HepG2 (cell line): ENCODE data around the gene ETV3L. TPM values are rescaled to one million over a fixed set of nuclear protein-coding genes. Genes with fewer than 3 reads are reported as not detected.

Experiments
- ATAC-seq: fragments of 200-7000 bp; cut with Tn5 transposase; 3 replicates; pipeline ENCODE4 v1.9.1; 2020; ENCODE audit warnings: mild to moderate bottlenecking, moderate library complexity
- BruUV-seq: library from RNA; stranded (reverse); fragments of 400-500 nt; replicated peaks from 2 replicates; lab custom pipeline; 2021; lab: Mats Ljungman, UMichigan
- CTCF ChIA-PET: fragments of 300-600 bp; formaldehyde crosslinking; extraction: SDS; loops from one replicate; lab custom pipeline; 2021; ENCODE audit warnings: low total read pairs, inconsistent platforms, low intra/inter-chr PET ratio; lab: Yijun Ruan, JAX
- POLR2A ChIA-PET: fragments of 350-600 bp; sonication (Branson Sonifier 250); formaldehyde crosslinking; loops from one replicate; lab custom pipeline; 2020; ENCODE audit warnings: antibody characterized with exemption, inconsistent platforms; lab: Yijun Ruan, JAX
- DNase-seq: peaks from one replicate; pipeline ENCODE4 v3.0.0-alpha.2; 2015; ENCODE audit warnings: low spot score
- FAIRE-seq: peaks from 3 replicates; lab custom pipeline; 2011; peaks lifted over from hg19 to GRCh38; lab: Jason Lieb, UNC
- H2AFZ ChIP-seq: one replicate; pipeline ENCODE4 v1.6.1; 2011; ENCODE audit warnings: low read length, inconsistent platforms
- H3K27ac ChIP-seq: fragments of 300-600 bp; 3 replicates; pipeline ENCODE4 v1.8.0; 2011; ENCODE audit warnings: mixed run types, mild to moderate bottlenecking, mixed read lengths, low read length, inconsistent platforms; ENCODE audit not compliant: insufficient read depth; ENCODE audit errors: extremely low read length
- H3K27me3 ChIP-seq, 2 experiments: fragments of 200-600 bp in 1 of 2; 2 replicates in 1 of 2; 3 replicates in 1 of 2; pipeline versions ENCODE4 v1.6.0 to v1.8.0; 2011; ENCODE audit warnings: low read length in 2 of 2, mild to moderate bottlenecking in 2 of 2, moderate library complexity in 2 of 2, inconsistent platforms in 1 of 2; ENCODE audit not compliant: insufficient read depth in 2 of 2, control insufficient read depth in 1 of 2
- H3K36me3 ChIP-seq, 2 experiments: fragments of 200-600 bp in 1 of 2; replicated peaks in 1 of 2; 2 replicates in 1 of 2; 3 replicates in 1 of 2; pipeline versions ENCODE4 v1.5.1 to v1.8.0; 2011; ENCODE audit warnings: low read length in 2 of 2, inconsistent platforms in 1 of 2; ENCODE audit not compliant: insufficient read depth in 2 of 2, control insufficient read depth in 1 of 2
- H3K4me1 ChIP-seq: 2 replicates; pipeline ENCODE4 v1.5.1; 2012; ENCODE audit warnings: low read length, inconsistent platforms; ENCODE audit not compliant: insufficient read depth
- H3K4me2 ChIP-seq: 2 replicates; pipeline ENCODE4 v1.6.0; 2011; ENCODE audit warnings: low read depth, low read length, inconsistent platforms
- H3K4me3 ChIP-seq, 3 experiments: fragments of 200-600 bp in 1 of 3; sonication (generic), shearing (Covaris generic) in 1 of 3; replicated peaks in 1 of 3; 2 replicates each; pipeline ENCODE4 v1.5.1; 2011 to 2016; ENCODE audit warnings: low read length in 3 of 3, inconsistent platforms in 2 of 3, low read depth in 2 of 3, mild to moderate bottlenecking in 2 of 3, control low read depth in 1 of 3, mixed read lengths in 1 of 3; ENCODE audit not compliant: insufficient read depth in 1 of 3
- H3K79me2 ChIP-seq: one replicate; pipeline ENCODE4 v1.6.1; 2011; ENCODE audit warnings: low read length, inconsistent platforms; ENCODE audit not compliant: insufficient read depth
- H3K9ac ChIP-seq: 2 replicates; pipeline ENCODE4 v1.6.0; 2011; ENCODE audit warnings: mild to moderate bottlenecking, low read depth, low read length, inconsistent platforms; ENCODE audit not compliant: insufficient read depth
- H3K9me3 ChIP-seq: 2 replicates; pipeline ENCODE4 v1.5.1; 2012; ENCODE audit warnings: mild to moderate bottlenecking, low read length
- H4K20me1 ChIP-seq: 2 replicates; pipeline ENCODE4 v1.6.0; 2011; ENCODE audit warnings: inconsistent platforms, mild to moderate bottlenecking, low read length, moderate library complexity; ENCODE audit not compliant: insufficient read depth
- AGO1 ChIP-seq: fragments of 200-400 bp; formaldehyde crosslinking; IDR thresholded peaks from 2 replicates; pipeline ENCODE4 v1.6.1; 2017; ENCODE audit warnings: mild to moderate bottlenecking, low read depth, low read length, moderate library complexity; ENCODE audit not compliant: poor library complexity, severe bottlenecking
- CCAR2 ChIP-seq: fragments of 200-400 bp; formaldehyde crosslinking; optimal IDR thresholded peaks from 2 replicates; pipeline ENCODE3; 2018; ENCODE audit warnings: low read depth, mild to moderate bottlenecking, low read length, moderate library complexity
- GTF2F1 ChIP-seq: fragments of 150-350 bp; IDR thresholded peaks from 2 replicates; pipeline ENCODE4 v1.6.1; 2014; ENCODE audit warnings: low read length
- KDM4B ChIP-seq: sonication (generic); formaldehyde crosslinking; IDR thresholded peaks from 2 replicates; pipeline ENCODE4 v1.4.0; 2020; ENCODE audit warnings: missing genetic modification reagents
- KDM5B ChIP-seq: sonication (generic); formaldehyde crosslinking; IDR thresholded peaks from 2 replicates; pipeline ENCODE4 v1.4.0; 2020; ENCODE audit warnings: missing genetic modification reagents, mild to moderate bottlenecking, borderline replicate concordance
- RARA ChIP-seq: IDR thresholded peaks from 2 replicates; pipeline ENCODE4 v1.6.1; 2016; ENCODE audit warnings: missing genetic modification reagents, missing compliant biosample characterization
- RFXANK ChIP-seq: IDR thresholded peaks from 2 replicates; pipeline ENCODE4 v1.6.1; 2016
- SKI ChIP-seq: fragments of 450-650 bp; IDR thresholded peaks from one replicate; pipeline ENCODE4 v1.6.1; 2018; ENCODE audit warnings: mild to moderate bottlenecking; ENCODE audit not compliant: partially characterized antibody
- TARDBP ChIP-seq: sonication (generic); formaldehyde crosslinking; IDR thresholded peaks from 2 replicates; pipeline ENCODE4 v1.8.0; 2022; ENCODE audit warnings: mild to moderate bottlenecking, missing genetic modification reagents
- TOPORS ChIP-seq: sonication (generic); formaldehyde crosslinking; IDR thresholded peaks from 2 replicates; pipeline ENCODE4 v1.8.0; 2023; ENCODE audit warnings: mild to moderate bottlenecking, missing genetic modification reagents
- ZMYM4 ChIP-seq: sonication (generic); formaldehyde crosslinking; IDR thresholded peaks from 2 replicates; pipeline ENCODE4 v1.8.1; 2023; ENCODE audit warnings: mild to moderate bottlenecking, missing genetic modification reagents
- ZNF274 ChIP-seq: sonication (generic); formaldehyde crosslinking; IDR thresholded peaks from 2 replicates; pipeline ENCODE4 v1.5.1; 2020; ENCODE audit warnings: mild to moderate bottlenecking, missing genetic modification reagents
- ZNF572 ChIP-seq: sonication (generic); formaldehyde crosslinking; IDR thresholded peaks from 2 replicates; pipeline ENCODE4 v1.5.1; 2020; ENCODE audit warnings: mild to moderate bottlenecking, missing genetic modification reagents
- ZNF605 ChIP-seq: sonication (generic); formaldehyde crosslinking; IDR thresholded peaks from 2 replicates; pipeline ENCODE4 v1.8.0; 2022; ENCODE audit warnings: mild to moderate bottlenecking, missing genetic modification reagents
- ZNF652 ChIP-seq: IDR thresholded peaks from 2 replicates; pipeline ENCODE4 v1.6.1; 2016; ENCODE audit warnings: low read depth, borderline replicate concordance
- WGBS: methylation state at CpG from one replicate; pipeline ENCODE4 v1.1.6; 2017; ENCODE audit warnings: low lambda C conversion rate; 5-methylcytosine and 5-hydroxymethylcytosine counted together
- in situ Hi-C: cut with HindIII; loops from 2 replicates; pipeline ENCODE4 v1.10.0; 2017; ENCODE audit warnings: low pct_unique_long_range_greater_than_20kb; ENCODE audit not compliant: extremely low pct_ligation_motif_present
- intact Hi-C: fragments of 100-400 bp; cut with micrococcal nuclease; formaldehyde crosslinking; loops from one replicate; pipeline ENCODE4 v1.10.0; 2022; ENCODE audit not compliant: unreplicated experiment
- polyA plus RNA-seq, 8 experiments: library from polyadenylated mRNA; depleted of rRNA in 3 of 8; stranded (reverse) in 7 of 8; unstranded in 1 of 8; fragments of >200 nt; fragmentation: Illumina TruSeq in 4 of 8; extraction: Trizol in 4 of 8; gene quantifications; 2 replicates each; pipeline versions ENCODE4 v1.2.1 to v1.2.3, GENCODE V29; 2011 to 2016; ENCODE audit warnings: low read depth in 4 of 8, missing spikeins in 1 of 8, mixed read lengths in 1 of 8; ENCODE audit not compliant: insufficient read depth in 1 of 8
- total RNA-seq, 5 experiments: library from RNA; depleted of rRNA; stranded (reverse); fragments of >200 nt; fragmentation: Illumina TruSeq; extraction: Trizol; gene quantifications; 2 replicates each; pipeline ENCODE4 v1.2.3, GENCODE V29; 2016; ENCODE audit warnings: low read depth in 1 of 5
- TF ChIP-seq, protein P1 (sequence below): sonication (generic); formaldehyde crosslinking; IDR thresholded peaks from 2 replicates; pipeline ENCODE4 v1.4.0; 2020; ENCODE audit warnings: missing genetic modification reagents
- TF ChIP-seq, protein P2 (sequence below): IDR thresholded peaks from 2 replicates; pipeline ENCODE4 v1.6.1; 2016

The ETV3L gene
- total and polyA plus RNA-seq, 2 of the 13 experiments (the other 11 are each of a cell fraction or from before 2014, with no cell fraction given): not detected

DNA sequence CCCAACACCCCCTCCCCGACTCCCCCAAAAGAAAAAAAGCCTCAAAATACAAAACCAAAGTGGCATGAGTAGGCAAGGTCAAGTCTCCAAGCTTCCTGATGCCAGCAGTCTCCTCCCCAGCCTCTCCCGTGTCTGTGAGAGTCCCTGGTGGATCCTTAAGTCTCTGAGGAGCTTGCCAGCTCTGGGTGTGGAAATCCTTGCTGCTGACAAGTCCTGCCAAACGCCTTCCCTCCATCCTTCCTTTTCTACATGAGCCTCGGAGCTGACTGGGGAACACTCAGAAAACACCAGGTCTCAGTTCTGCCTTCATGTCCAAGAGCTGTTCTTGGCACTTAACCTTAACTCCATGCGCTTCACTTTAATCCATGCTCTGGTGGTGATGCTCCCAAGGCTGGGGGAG lies 3.7 kb upstream of the ETV3L start:
- ATAC-seq: no peak
- 19% methylated on average over 5 of the region's 5 CpGs for WGBS

More for the DNA sequence above, 3.7 kb upstream of the ETV3L start:
- Histone ChIP-seq H3K9me3 (no peaks in the 10 kb centered on the region), H3K79me2 (no peaks in the 10 kb centered on the region), H3K36me3 (no peaks in the 10 kb centered on the region), H4K20me1 (no peaks in the 10 kb centered on the region), H3K4me2 (no peak overlapping the region), H3K4me3 (no peak overlapping the region), H2AFZ (no peak overlapping the region), H3K27ac (no peak overlapping the region), H3K9ac (no peak overlapping the region), H3K27me3 (peaks cover 6 to 39% of the 10 kb centered on the region in 2 experiments; a peak in 3 of 5 replicates), H3K4me1 (no peaks in the 10 kb centered on the region)
- FAIRE-seq (no peak), DNase-seq (no peak)
- no TSS peak for BruUV-seq
- TF ChIP-seq RFXANK: no peak
- no peak for TF ChIP-seq KDM4B (CRISPR knock-in tag)
- TF ChIP-seq KDM5B (CRISPR knock-in tag): no peak
- no peak for TF ChIP-seq AGO1
- TF ChIP-seq ZMYM4 (CRISPR knock-in tag): no peak
- TF ChIP-seq GTF2F1: no peak
- no peak for TF ChIP-seq CCAR2
- TF ChIP-seq, protein P1, sequence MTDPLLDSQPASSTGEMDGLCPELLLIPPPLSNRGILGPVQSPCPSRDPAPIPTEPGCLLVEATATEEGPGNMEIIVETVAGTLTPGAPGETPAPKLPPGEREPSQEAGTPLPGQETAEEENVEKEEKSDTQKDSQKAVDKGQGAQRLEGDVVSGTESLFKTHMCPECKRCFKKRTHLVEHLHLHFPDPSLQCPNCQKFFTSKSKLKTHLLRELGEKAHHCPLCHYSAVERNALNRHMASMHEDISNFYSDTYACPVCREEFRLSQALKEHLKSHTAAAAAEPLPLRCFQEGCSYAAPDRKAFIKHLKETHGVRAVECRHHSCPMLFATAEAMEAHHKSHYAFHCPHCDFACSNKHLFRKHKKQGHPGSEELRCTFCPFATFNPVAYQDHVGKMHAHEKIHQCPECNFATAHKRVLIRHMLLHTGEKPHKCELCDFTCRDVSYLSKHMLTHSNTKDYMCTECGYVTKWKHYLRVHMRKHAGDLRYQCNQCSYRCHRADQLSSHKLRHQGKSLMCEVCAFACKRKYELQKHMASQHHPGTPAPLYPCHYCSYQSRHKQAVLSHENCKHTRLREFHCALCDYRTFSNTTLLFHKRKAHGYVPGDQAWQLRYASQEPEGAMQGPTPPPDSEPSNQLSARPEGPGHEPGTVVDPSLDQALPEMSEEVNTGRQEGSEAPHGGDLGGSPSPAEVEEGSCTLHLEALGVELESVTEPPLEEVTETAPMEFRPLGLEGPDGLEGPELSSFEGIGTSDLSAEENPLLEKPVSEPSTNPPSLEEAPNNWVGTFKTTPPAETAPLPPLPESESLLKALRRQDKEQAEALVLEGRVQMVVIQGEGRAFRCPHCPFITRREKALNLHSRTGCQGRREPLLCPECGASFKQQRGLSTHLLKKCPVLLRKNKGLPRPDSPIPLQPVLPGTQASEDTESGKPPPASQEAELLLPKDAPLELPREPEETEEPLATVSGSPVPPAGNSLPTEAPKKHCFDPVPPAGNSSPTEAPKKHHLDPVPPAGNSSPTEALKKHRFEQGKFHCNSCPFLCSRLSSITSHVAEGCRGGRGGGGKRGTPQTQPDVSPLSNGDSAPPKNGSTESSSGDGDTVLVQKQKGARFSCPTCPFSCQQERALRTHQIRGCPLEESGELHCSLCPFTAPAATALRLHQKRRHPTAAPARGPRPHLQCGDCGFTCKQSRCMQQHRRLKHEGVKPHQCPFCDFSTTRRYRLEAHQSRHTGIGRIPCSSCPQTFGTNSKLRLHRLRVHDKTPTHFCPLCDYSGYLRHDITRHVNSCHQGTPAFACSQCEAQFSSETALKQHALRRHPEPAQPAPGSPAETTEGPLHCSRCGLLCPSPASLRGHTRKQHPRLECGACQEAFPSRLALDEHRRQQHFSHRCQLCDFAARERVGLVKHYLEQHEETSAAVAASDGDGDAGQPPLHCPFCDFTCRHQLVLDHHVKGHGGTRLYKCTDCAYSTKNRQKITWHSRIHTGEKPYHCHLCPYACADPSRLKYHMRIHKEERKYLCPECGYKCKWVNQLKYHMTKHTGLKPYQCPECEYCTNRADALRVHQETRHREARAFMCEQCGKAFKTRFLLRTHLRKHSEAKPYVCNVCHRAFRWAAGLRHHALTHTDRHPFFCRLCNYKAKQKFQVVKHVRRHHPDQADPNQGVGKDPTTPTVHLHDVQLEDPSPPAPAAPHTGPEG (CRISPR knock-in tag): no peak
- TF ChIP-seq ZNF652 (CRISPR knock-in tag): no peak
- no peak for TF ChIP-seq TARDBP (CRISPR knock-in tag)
- TF ChIP-seq, protein P2, sequence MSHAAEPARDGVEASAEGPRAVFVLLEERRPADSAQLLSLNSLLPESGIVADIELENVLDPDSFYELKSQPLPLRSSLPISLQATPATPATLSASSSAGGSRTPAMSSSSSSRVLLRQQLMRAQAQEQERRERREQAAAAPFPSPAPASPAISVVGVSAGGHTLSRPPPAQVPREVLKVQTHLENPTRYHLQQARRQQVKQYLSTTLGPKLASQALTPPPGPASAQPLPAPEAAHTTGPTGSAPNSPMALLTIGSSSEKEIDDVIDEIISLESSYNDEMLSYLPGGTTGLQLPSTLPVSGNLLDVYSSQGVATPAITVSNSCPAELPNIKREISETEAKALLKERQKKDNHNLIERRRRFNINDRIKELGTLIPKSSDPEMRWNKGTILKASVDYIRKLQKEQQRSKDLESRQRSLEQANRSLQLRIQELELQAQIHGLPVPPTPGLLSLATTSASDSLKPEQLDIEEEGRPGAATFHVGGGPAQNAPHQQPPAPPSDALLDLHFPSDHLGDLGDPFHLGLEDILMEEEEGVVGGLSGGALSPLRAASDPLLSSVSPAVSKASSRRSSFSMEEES (CRISPR knock-in tag): no peak
- TF ChIP-seq TOPORS (CRISPR knock-in tag): no peak
- TF ChIP-seq RARA (CRISPR knock-in tag): no peak
- no peak for TF ChIP-seq ZNF274
- TF ChIP-seq ZNF605 (CRISPR knock-in tag): no peak
- no peak for TF ChIP-seq ZNF572 (CRISPR knock-in tag)
- no peak for TF ChIP-seq SKI
- in situ Hi-C loops: no loop called here
- ChIA-PET POLR2A (no interaction called here), CTCF (no interaction called here)
- intact Hi-C loops: no loop called here
